Measurements from ENCODE around the gene ASXL1.
A peak's percentile ranks its signal among the peaks of the same experiment; 100 is the strongest.

Gene ASXL1

DNA sequence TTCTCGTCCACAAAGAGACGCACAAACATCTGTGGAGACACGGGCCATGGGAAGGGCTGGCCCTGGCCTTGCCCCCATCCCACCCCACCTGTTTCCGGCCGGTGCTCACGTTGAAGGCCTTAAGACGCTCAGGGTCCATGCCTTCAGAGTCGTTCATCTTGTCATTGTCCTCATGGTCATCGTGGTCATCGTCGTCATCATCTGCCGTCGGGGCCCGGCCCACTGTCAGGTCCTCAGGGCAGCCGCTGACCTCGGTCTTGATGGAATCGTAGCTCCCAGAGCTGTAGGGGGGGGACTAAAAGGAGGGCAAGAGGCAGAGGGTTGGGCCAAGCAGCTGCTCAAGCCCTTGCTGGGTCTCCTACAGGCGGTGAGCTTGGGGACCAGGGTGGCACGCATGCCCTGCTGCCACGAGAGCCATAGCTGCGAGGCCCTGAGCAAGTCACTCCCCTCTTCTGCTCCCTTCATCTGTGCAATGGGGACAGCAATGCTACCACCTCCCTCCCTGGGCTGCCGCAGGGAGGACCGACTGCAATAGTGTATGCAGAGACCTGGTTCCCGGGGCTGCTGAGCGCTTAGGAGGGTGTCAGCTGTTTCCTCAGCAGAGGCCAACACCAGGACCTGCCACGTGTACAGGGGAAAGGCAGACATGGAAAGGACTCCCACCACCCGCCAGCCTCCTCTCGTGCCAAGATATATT is 95.5 kb downstream of the ASXL1 start:
- DNase-seq (ENCODE audit: low read depth, low spot score), result no peak

DNA sequence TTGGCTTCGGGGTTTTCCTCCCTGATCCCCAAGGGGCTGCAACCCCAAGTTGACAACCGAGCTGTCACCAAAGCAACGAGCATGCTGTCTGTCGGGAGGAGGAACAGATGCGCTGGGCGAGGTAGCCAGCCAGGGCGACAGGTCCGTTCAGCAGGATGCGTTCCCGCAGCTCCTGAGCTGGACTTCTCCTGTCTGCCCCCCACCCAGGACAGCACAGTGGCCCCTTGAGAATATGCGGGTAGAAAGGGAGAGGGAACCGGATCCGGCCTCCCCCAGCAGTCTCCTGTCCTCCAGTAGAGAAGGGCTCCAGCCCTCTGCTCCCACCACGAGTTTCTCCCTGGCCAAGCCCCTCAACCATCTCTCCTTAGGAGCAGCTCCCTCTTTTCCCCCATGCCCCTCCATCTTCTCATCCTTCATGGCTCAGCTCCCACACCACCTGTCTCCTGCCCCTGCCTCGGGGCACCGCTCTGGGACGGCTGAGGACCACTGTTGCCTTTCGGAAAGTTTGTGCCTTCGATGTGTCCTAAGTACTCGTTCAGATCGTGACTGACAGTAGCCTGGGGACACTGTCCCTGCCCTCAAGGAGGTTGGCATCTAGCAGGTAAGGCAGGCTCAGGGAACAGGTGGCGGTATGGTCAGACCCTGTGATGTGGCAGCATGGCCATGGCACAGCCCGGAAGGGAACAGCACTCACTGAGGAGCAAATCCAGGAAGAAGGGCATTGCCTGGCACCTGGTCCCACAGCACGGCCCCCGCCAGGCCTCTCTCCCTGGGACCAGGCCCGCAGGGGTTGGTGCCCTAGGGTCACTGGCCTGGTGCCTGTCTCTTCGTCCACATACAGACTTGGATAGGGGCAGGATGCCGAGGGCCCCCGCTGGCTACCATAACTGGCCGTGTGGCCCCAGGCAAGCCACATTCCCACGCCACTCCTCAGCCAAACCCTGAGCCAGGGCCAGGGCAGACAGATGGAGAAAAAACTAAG is 96.3 kb downstream of the ASXL1 start:
- no peak for DNase-seq (ENCODE audit: low read depth, low spot score)

- no peak for DNase-seq (ENCODE audit: low read depth, low spot score)
Measured at GRCh38 chr20:32455171-32455900, 97.2 kb downstream of the ASXL1 start.

- no peak for DNase-seq (ENCODE audit: low read depth, low spot score)
Measured at GRCh38 chr20:32455901-32456701, 98.0 kb downstream of the ASXL1 start.

DNA sequence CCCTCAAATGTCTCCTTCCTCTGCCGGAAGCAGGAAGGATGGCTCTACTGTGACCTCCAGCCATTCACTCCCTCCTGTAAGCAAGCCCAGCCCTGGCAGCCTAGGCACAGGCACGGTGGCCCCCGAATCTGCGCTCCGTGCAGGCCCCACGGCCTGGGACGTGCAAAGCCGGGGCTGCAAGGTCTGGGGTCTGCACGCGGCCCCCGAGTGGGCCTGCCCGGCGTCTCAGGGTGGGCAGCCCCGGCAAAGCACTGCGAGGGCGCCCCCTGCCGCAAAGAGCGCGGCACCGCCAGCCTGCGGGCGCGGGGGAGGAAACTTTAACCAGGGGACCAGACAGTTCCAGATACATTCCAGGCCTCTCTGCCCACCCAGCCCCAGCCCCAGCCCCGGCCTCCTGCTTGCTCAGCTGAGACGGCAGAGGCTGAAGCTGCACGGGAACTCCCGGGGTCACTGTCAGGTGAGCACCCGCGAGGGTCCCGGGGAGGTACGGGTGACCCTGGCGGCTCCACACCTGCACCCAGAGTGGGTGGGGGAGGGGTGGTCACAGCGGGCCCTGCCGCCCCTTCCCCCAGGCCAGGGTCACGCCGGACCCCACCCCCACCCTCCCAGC is 98.8 kb downstream of the ASXL1 start:
- peak; percentile 80 for DNase-seq (ENCODE audit: low read depth, low spot score)

DNA sequence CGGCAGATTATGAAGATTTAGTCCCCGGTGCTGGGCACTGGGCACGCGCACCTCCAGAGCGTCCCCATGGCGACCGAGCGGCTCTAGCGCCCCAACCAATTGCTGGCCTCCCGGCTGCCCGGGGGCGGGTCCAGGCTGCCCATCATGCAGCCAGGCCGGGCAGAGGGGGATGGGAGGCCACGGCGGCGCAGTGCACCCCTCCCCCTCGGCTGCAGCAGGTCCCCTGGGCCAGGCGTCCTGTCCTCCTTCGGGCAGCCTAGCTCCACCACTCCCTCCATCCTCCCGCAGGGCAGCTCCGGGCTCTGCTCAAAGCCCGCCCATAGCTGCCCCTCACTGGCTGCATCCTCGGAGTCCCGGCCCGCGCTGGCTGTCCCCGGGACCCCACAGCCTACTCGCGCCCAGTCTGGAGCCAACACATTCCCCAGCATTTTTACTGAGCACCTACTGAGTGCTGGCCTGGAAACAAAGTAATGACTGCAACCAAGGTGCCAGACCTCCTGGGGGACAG is 99.4 kb downstream of the ASXL1 start:
- DNase-seq (ENCODE audit: low read depth, low spot score), result peak; percentile 90

DNA sequence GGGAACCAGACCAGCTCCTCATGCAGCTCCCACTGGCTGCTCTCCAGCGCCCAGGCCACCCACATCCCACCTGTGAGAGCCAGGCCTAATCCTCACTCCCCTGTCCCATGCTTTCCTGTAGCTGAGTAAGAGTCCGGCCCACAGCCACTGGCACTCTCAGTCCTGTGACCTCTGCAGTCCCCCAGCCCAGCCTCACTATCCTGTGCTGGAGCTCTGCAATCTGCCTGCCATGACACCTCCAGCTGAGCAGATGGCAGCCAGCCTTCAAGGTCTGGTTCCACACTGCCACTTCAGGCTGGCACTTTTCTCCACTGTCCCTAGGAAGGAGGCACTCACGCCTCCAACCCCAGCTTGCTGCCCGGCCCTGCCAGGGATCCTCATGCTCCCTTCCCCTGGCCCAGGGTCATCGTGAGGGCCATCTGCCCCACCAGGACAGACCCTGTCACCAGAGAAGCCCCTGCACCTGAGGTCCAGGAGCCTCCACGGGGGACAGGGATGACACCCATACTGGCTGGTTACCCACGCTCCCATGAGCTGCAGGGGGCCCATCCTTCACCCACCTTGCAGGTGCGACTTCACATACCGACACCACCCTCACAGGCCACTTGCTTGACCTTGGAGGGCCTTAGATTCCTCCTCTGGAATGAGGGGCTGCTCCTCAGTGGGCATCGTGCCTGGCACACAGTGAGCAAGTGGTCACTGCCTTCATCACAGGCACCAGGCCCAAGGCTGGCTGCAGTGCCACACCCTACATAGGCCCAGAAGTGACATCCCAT is 100.1 kb downstream of the ASXL1 start:
- no peak for DNase-seq (ENCODE audit: low read depth, low spot score)

DNA sequence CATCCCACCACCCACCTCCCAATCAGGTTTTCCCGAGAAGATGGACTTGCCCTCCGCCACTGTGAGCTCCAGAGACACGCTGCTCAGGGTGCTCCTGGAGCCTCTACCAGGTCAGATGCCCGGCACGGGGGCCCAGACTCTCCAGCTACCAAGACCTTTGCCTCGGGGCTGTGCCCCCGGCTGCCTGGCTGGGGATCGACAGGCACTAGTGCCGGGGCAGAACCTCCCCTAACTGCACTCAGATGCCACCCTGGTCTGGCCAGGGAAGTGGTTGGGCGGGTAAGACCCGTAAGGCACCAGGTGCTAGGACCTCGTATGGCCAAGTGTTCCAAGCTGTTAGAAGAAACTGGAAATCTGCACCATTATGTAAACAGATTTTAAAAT is 100.7 kb downstream of the ASXL1 start:
- DNase-seq (ENCODE audit: low read depth, low spot score), result no peak

DNA sequence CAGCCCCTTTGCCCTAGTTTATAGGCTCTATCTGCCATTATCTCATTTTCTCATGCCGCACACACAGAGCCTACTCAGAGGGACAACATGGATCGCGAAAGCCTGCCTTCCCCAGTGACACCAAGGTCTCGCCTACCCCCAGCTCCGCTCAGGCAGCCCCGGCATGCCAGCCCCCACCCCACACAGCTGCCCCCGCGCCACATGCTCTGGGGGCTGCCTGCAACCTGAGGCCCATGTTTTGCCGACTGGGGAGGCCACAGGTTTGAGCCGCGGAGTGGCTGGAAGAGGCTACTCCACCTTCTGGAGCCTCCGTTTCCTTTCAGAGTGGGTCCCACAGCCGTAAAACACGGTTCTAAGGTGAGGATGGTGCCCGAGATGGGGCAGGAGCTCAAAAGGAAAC is 102.1 kb downstream of the ASXL1 start:
- DNase-seq (ENCODE audit: low read depth, low spot score), result no peak

DNA sequence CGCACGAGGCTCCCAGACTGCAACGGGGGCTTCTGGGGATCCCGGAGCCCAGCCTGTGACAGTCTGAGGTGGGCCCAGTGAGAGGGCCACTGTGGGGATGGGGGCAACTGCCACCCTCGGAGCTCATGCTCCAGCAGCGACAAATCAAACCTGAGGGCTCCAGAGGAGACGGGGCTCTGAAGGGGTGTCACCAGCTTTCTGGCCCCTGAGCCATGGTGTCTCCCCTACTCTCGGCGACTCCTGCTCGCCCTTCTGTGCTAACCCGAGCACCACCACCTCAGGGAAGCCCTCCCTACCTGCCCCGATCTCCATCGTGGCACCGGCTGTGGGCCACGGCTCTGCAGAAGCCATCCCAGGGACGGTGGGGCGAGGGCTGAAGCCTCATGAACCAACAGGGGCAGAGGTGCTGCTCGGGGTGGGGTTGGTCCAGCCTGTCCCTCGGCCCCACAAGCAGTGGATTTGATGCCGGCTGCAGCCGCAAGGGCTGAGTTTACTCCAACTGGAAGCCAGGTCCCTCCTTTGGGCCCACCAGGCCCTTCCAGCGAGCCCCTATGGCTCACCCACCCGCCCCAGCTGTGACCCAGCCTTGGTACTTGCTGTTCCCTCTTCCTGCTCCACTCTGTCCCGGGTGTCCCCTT is 102.7 kb downstream of the ASXL1 start:
- DNase-seq (ENCODE audit: low read depth, low spot score), result no peak

- DNase-seq (ENCODE audit: low read depth, low spot score), result no peak
Measured at GRCh38 chr20:32461836-32462600, 103.9 kb downstream of the ASXL1 start.

DNA sequence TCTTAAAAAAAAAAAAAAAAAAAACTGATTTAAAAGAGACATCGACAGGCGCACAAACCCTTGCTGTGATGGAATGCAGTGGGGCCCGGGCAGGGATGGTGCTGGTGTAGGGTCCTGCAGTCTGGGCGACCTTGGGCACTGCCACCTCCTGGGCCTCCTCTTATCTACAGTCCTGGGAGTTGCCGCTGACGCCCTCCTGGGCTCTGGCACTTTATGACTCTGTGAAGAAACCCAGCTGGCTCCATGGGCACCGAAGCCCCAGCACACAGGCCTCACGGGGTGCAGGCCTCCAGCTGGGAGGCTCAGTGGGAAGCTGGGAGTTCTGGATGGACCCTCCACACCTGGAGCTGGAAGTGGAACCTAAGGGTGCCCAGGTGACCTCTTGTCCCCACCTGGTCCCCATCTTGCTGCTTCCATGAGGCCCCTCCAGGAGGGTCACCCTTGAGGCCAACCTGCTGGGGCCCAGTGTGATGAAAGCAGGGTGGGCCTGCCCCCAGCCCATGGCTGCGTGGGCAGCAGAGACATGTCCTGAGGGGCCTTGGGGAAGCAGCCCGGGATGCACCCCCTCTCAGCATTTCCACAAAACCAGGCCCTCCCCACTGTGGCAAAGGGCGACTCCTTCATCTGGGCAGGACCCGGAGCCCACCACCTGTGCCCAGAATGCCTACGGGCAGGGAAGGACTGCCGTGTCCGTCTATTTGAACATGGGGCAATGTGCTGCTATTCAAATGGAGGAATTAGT is 104.9 kb downstream of the ASXL1 start:
- DNase-seq (ENCODE audit: low read depth, low spot score), result no peak

DNA sequence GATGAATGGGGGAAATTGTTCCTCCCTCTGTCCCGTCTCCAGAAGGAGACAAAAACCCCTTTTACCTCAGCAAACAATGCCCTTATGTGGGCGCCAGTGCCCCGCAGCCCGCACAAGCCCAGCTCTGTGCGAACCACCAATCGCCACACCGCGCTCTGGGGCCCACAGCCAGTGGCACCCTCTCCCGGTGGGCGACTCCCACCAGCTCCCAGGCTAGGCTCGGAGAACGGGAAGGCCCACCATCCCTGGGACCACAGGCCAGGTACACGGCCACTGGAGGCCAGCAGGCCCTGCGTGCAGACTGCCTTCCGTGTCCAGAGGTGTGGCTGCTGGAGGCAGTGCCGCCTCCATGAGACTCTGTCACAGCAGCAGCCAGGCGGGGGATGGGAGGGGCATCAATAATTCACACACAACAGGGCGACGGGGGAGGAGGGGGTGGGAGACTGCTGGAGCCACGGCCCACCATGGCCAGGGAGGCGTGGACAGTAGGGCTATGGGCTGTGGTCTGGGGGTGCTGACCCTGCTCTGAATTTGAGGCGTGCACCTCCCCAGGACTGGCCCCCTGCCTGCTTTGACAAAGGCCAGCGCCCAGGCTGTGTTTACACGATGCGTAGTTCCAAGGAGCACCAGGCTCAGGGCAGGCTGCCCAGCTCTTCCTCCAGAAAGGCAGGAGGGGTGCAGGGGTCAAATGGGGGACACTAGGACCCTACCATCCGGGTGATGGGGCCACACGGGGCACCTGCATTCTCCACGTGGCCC is 105.7 kb downstream of the ASXL1 start:
- peak; percentile 70 for DNase-seq (ENCODE audit: low read depth, low spot score)

- no peak for DNase-seq (ENCODE audit: low read depth, low spot score)
Measured at GRCh38 chr20:32464401-32465091, 106.4 kb downstream of the ASXL1 start.

- peak; percentile 25 for DNase-seq (ENCODE audit: low read depth, low spot score)
Measured at GRCh38 chr20:32465092-32465900, 107.2 kb downstream of the ASXL1 start.

Data from astrocyte of the hippocampus (primary cell).